KMS-11 (cell line): ENCODE measurements around the gene IMPACT.

Source experiments
- H2AFZ ChIP-seq: fragments of 200-600 bp; sonication (generic); 2 replicates; pipeline ENCODE4 v1.6.1; 2016; ENCODE audit warnings: antibody characterized with exemption, mixed run types, low read depth
- H3K27ac ChIP-seq: fragments of 200-600 bp; sonication (generic); 2 replicates; pipeline ENCODE4 v1.6.1; 2016; ENCODE audit warnings: mild to moderate bottlenecking, mixed run types
- H3K27me3 ChIP-seq: fragments of 200-600 bp; sonication (generic); 2 replicates; pipeline ENCODE4 v1.6.1; 2017; ENCODE audit warnings: mild to moderate bottlenecking, low read depth, mixed run types, moderate library complexity; ENCODE audit not compliant: insufficient read depth
- H3K36me3 ChIP-seq: fragments of 200-600 bp; sonication (generic); 2 replicates; pipeline ENCODE4 v1.6.1; 2017; ENCODE audit warnings: mild to moderate bottlenecking, mixed run types; ENCODE audit not compliant: insufficient read depth
- H3K4me1 ChIP-seq: fragments of 200-600 bp; sonication (generic); 2 replicates; pipeline ENCODE4 v1.6.1; 2016; ENCODE audit warnings: mild to moderate bottlenecking, low read depth, mixed run types; ENCODE audit not compliant: poor library complexity, severe bottlenecking
- H3K4me2 ChIP-seq: fragments of 200-600 bp; sonication (generic); 2 replicates; pipeline ENCODE4 v1.7.0; 2016; ENCODE audit warnings: mild to moderate bottlenecking, mixed run types
- H3K4me3 ChIP-seq: fragments of 200-600 bp; sonication (generic); IDR thresholded peaks from 2 replicates; pipeline ENCODE4 v1.6.1; 2017; ENCODE audit warnings: low read depth, low read length, mixed read lengths; ENCODE audit not compliant: insufficient read depth
- H3K79me2 ChIP-seq: fragments of 200-600 bp; sonication (generic); 2 replicates; pipeline ENCODE4 v1.6.1; 2016; ENCODE audit warnings: low read depth, mixed run types; ENCODE audit not compliant: insufficient read depth
- H3K9ac ChIP-seq: fragments of 200-600 bp; sonication (generic); 2 replicates; pipeline ENCODE4 v1.6.1; 2016; ENCODE audit warnings: mild to moderate bottlenecking, mixed run types
- H4K20me1 ChIP-seq: fragments of 200-600 bp; sonication (generic); 2 replicates; pipeline ENCODE4 v1.6.1; 2016; ENCODE audit warnings: mild to moderate bottlenecking, mixed run types; ENCODE audit not compliant: insufficient read depth
- TF ChIP-seq, protein P1 (sequence below): fragments of 200-600 bp; sonication (generic); conservative IDR thresholded peaks from 2 replicates; pipeline ENCODE4 v1.6.1; 2017; ENCODE audit warnings: low read depth, mild to moderate bottlenecking, antibody characterized with exemption, low read length, moderate library complexity, mixed read lengths

The IMPACT gene

DNA sequence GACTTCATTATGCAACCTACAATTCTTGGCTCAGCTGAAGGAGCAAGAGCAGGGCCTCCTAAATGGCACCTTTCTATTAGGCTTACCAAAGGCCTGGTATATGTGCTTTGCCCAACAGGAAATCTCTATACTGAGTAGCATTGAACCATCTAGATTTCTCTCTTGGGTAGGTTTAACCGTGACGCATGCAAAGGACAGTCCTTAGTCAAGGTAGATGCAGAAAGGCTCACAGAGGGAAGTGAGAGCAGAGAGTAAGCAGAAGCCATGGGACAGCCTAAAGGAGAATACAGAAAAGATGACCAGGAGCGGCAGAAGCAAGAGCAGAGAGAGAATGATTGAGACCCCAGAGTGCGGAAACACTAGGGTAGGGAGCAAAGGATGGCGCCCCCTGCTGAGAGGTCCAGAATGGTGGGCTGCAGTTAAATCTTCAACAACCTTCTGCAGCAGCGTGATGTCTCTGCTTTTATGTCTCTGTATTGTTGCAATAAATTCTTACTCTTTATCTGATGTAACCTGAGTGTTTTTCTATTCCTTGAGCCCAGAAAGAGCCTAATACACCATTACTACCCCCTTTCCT is 24.2 kb upstream of the IMPACT start:
- H3K27ac ChIP-seq = no peak overlapping the region
- H4K20me1 ChIP-seq = no peaks in the 10 kb centered on the region
- H3K4me3 ChIP-seq = no peak overlapping the region
- H3K27me3 ChIP-seq = no peaks in the 10 kb centered on the region
- no peak overlapping the region for H2AFZ ChIP-seq
- TF ChIP-seq, protein P1, sequence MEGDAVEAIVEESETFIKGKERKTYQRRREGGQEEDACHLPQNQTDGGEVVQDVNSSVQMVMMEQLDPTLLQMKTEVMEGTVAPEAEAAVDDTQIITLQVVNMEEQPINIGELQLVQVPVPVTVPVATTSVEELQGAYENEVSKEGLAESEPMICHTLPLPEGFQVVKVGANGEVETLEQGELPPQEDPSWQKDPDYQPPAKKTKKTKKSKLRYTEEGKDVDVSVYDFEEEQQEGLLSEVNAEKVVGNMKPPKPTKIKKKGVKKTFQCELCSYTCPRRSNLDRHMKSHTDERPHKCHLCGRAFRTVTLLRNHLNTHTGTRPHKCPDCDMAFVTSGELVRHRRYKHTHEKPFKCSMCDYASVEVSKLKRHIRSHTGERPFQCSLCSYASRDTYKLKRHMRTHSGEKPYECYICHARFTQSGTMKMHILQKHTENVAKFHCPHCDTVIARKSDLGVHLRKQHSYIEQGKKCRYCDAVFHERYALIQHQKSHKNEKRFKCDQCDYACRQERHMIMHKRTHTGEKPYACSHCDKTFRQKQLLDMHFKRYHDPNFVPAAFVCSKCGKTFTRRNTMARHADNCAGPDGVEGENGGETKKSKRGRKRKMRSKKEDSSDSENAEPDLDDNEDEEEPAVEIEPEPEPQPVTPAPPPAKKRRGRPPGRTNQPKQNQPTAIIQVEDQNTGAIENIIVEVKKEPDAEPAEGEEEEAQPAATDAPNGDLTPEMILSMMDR = 0 out of 2 replicates have a peak, but pooled peaks have one; percentile 37
- H3K36me3 ChIP-seq = no peaks in the 10 kb centered on the region
- peaks cover 7% of the 10 kb centered on the region for H3K4me1 ChIP-seq
- 0 out of 2 replicates have a peak, but pooled peaks cover under 1% of the 10 kb centered on the region for H3K79me2 ChIP-seq
- no peak overlapping the region for H3K9ac ChIP-seq
- no peak overlapping the region for H3K4me2 ChIP-seq

DNA sequence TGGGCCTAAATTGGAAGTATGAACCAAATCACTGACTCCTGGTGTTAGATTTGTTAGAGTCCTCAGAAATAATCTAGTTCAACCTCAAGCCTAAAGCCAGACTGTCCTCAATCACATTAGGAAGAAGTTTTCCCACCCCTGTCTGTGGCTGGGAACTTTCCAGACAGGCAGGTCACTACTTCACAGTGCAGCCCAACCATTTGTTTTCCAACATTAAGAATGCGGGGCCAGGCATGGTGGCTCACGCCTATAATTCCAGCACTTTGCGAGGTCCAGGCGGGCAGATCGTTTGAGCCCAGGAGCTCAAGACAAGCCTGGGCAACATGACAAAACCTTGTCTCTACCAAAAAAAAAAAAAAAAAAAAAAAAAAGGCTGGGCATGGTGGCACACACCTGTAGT is 23.4 kb upstream of the IMPACT start:
- Histone ChIP-seq H3K79me2 (no peaks in the 10 kb centered on the region), H4K20me1 (no peaks in the 10 kb centered on the region), H2AFZ (no peak overlapping the region), H3K27ac (no peak overlapping the region), H3K36me3 (no peaks in the 10 kb centered on the region), H3K4me3 (no peak overlapping the region), H3K4me1 (peaks cover 6% of the 10 kb centered on the region), H3K27me3 (no peaks in the 10 kb centered on the region), H3K4me2 (no peak overlapping the region), H3K9ac (no peak overlapping the region)
- TF ChIP-seq, protein P1 = no peak

DNA sequence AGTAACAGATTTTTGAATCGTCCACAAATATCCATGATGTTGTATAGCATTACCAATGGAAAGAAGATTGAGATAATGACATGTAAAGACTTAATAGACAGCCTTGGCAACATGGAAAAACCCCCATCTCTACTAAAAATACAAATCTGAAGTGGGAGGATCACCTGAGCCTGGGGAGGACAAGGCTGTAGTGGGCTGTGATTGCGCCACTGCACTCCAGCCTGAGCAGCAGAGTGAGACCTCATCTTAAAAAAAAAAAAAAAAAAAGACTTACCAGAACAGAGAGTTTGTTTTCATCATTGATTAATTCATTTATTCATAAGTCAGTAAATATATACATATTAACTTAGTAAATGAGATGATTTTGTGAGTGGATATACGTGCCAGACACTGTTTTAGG is 21.9 kb upstream of the IMPACT start:
- TF ChIP-seq, protein P1 = no peak
- Histone ChIP-seq H3K4me3 (no peak overlapping the region), H2AFZ (no peak overlapping the region)

DNA sequence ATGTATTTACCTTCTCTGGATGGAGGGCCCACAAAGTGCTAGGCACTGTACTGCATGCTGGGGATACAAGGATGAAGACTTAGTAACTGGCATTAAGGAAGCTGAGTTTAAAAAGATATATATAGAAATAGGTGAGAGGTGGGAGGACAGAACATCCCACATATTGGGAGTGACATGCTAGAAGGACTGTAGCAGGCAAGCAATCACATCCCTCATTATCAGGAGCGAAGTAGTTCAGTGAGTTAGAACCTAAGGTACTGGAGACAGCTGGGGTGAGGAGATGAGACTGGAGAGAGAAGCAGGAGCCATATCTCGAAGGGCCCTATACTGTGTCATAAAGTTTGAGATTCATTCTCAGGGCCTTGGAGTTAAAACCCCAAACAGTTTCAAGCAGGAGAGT is 18.0 kb upstream of the IMPACT start:
- Histone ChIP-seq H3K79me2 (no peaks in the 10 kb centered on the region), H3K9ac (no peak overlapping the region), H3K4me3 (no peak overlapping the region), H2AFZ (no peak overlapping the region), H3K4me2 (no peak overlapping the region), H4K20me1 (no peaks in the 10 kb centered on the region), H3K27ac (no peak overlapping the region), H3K4me1 (peaks cover 19% of the 10 kb centered on the region), H3K36me3 (no peaks in the 10 kb centered on the region), H3K27me3 (no peaks in the 10 kb centered on the region)
- TF ChIP-seq, protein P1 = no peak

More for the DNA sequence above, 21.9 kb upstream of the IMPACT start:
- Histone ChIP-seq H3K9ac (no peak overlapping the region), H3K79me2 (no peaks in the 10 kb centered on the region), H3K4me1 (no peaks in the 10 kb centered on the region), H3K27me3 (no peaks in the 10 kb centered on the region), H3K36me3 (no peaks in the 10 kb centered on the region), H3K4me2 (no peak overlapping the region), H3K27ac (no peak overlapping the region), H4K20me1 (no peaks in the 10 kb centered on the region)
